ENCODE measurements around the gene TSPAN3.

TSPAN3 gene

GRCh38 chr15:77033729-77034671, 36.9 kb downstream of the TSPAN3 start:
- DNase-seq (ENCODE audit: low spot score) = no peak

DNA sequence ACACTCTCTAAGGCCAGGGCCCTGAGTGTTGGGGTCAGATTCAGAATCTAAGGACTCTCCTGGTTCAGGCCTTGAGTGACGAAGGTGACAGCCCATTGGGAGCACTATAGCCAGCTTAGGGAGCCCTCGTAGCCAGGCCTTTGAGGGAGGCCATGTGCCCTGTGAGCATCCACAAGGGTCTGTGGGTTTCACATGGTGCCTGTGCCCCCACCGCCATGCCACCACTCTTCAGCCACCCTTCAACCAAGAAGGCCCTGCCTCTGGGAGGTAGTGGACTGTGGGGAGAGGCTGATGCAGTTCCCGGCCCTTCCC, 37.5 kb downstream of the TSPAN3 start:
- no peak for DNase-seq (ENCODE audit: low spot score)

DNA sequence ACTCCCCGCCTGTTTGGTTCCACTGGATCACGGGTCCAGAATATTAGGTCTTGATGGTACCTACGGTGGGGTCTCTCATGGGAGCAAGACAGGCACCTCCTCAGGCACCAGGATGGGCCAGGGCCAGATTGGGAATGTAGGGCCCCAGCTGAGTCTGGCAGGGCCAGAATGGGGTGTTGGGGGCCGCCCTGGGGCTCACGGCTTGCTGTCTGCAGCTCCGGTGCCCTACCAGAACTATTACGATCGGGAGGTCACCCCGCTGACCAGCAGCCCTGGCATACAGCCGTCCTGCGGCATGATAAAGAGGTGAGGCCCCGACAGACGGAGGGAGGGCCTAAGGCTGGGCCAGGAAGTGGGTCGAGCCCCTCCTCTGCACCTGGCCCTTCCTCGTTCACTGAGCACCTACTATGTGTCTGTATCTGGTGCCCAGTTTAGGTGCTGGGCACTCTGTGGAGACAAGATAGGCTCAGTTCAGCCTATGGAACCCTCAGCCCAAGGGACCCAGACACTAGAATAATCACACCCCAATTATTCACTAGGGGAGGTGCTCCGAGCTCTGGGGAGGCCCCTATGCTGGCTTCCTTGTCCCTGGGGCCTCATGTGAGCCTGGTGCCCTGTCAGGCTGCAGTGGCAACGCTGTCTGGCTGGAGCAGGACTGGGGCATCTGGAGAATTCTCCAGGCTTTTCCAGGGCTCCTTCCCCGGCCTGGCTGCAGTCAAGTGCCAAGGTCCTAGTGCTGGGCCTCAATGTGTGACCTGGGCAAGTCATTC, 38.1 kb downstream of the TSPAN3 start:
- no peak for DNase-seq (ENCODE audit: low spot score)

GRCh38 chr15:77032052-77032646, 38.8 kb downstream of the TSPAN3 start:
- no peak for DNase-seq (ENCODE audit: low spot score)

DNA sequence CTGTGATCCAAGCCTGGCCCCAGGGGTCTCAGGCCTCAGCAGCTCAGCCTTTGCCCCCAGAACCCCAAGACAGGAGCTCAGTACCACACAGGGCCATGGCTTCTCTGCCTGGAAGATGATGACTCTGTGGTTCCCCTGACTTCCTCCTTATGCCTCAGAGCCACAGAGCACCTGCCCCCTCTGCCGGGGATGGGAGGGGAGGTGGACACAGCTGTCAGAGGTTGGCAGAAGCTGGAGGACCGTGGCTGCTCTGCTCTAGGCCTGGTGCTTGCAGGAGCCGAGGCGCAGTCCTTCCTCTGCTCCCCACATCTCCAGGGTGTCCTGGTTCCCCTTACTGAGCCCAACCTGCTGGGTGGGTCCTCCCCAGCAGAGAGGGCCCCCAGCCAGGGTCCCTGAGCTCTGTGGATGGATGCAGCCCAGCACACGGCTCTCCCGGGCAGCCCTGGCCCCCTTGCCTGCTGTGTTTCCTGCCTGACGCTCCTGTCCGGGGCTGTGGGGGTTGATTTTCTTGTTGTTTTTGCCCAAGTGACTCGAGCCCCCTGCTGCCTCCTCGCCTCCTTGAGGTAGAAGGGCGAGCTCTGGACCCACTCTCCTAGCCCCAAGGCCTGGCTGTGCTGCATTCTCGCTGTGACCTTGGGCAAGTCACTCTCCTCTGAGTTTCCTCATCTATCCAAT, 39.4 kb downstream of the TSPAN3 start:
- DNase-seq (ENCODE audit: low spot score) = no peak

DNA sequence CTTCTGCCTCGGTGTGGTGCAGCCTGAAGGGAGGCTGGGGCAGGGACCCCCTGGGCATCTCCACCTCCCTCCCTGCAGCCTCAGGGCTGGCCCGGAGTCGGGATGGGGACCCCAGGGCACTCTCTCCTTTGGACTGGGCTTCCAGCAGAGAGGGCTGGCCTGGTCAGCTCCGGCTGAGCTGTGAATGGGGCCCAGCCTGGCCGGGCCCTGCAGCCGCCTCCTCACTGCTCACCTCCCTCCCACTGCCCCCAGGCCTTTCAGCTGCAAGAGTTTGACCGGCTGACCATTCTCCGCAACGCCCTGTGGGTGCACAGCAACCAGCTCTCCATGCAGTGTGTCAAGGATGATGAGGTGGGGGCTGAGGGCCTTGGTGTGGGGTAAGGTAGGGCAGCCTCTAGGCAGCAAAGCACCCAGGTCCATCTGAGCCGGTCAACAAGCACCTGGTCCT, 40.0 kb downstream of the TSPAN3 start:
- DNase-seq (ENCODE audit: low spot score) = no peak

- DNase-seq (ENCODE audit: low spot score) = no peak
Measured at GRCh38 chr15:77030048-77030927, 40.6 kb downstream of the TSPAN3 start.

GRCh38 chr15:77029166-77030047, 41.5 kb downstream of the TSPAN3 start:
- no peak for DNase-seq (ENCODE audit: low spot score)

GRCh38 chr15:77028451-77029165, 42.3 kb downstream of the TSPAN3 start:
- no peak for DNase-seq (ENCODE audit: low spot score)

- DNase-seq (ENCODE audit: low spot score) = peak; percentile 62
Measured at GRCh38 chr15:77027697-77028450, 43.0 kb downstream of the TSPAN3 start.

GRCh38 chr15:77027111-77027696, 43.7 kb downstream of the TSPAN3 start:
- DNase-seq (ENCODE audit: low spot score) = no peak

- no peak for DNase-seq (ENCODE audit: low spot score)
Measured at GRCh38 chr15:77026501-77027110, 44.3 kb downstream of the TSPAN3 start.

DNA sequence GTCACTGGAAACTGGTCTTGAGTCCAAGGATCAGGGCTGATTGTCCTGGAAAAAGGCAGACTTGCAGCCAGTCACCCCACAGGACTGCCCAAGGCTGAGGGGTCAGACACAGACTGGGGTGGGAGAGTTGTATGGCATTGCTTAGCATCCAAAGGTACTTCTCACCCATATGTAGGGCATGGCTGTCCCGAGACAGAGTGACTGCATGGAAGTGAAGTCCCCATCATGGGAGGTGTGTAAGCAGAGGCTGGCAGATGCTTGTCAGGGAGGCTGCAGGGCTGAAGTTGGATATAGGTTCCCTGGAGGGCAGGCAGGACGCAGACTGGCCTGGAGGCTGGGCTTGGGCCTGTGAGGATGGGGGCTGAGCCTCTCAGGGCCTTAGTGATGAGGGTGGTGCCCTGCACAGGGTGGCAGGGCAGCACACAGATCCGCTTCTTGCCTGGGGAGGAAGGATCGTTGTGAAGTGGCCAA, 44.9 kb downstream of the TSPAN3 start:
- DNase-seq (ENCODE audit: low spot score) = no peak

- DNase-seq (ENCODE audit: low spot score) = no peak
Measured at GRCh38 chr15:77025083-77025901, 45.6 kb downstream of the TSPAN3 start.

DNA sequence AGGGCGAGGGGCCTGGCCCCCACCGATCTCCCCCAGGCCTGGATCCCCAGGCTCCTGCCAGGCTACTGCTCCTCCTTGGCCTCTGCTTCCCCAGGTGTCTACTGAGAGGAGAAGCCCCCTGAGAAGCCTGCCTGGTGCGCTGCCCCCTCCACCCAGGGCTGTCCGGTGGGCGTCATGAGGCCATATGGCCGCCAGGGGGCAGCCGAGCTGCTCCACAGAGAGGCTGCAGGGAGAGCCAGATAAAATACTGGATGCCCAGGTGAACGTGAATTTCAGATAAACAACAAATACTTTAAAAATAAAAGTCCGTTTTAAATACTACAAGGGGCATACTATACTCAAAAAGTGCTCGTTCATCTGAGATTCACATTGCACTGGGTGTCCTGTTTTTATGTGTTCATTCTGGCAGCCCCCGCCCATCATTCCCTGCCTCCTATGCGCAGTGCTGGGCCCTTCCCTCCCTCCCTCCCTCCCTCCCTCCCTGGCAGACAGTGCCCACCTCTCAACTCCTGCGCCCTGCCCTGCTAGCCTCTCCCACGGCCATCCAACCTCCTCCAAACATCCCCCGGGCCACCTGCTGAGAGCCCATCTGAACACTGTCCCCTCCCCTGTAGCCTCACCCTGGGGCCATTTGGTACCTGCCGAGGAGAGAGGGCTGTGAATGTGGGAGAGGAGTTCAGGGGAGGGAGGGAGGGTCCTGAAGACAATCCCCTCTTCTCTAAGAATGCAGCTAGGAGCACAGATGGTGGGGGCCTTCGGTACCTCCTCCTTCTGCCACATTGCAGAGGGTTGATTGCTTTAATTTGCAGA, 46.4 kb downstream of the TSPAN3 start:
- DNase-seq (ENCODE audit: low spot score) = peak; percentile 86
